DMS 273 treated with DMSO at 0.1 percent for 48 hours (cell line): ENCODE data around the gene VPS9D1.

Experiments
- DNase-seq: peaks from one replicate; lab custom pipeline; 2025; lab: John Stamatoyannopoulos, UW

The VPS9D1 gene

GRCh38 chr16:89660146-89660545 is 60.6 kb downstream of the VPS9D1 start:
- DNase-seq, result no peak

GRCh38 chr16:89658221-89658879 is 62.3 kb downstream of the VPS9D1 start:
- no peak for DNase-seq

- DNase-seq, result peak; percentile 51
Measured at GRCh38 chr16:89657442-89658220, 63.1 kb downstream of the VPS9D1 start, which contains the start of the genes CHMP1A and SPATA33. CHMP1A (minus strand) TSS chr16:89657708; CDS start chr16:89657588, 120 bp downstream. SPATA33 (plus strand) TSS chr16:89657836; CDS start chr16:89657912, 76 bp downstream.
